Stimulated activated CD4-positive, alpha-beta T cell treated with anti-CD3 and anti-CD28 coated beads, Interleukin-2, amount 100 ng/mL, for 4 hours (primary cell): ENCODE results near the gene IL13RA1.
A peak's percentile ranks its signal among the peaks of the same experiment; 100 is the strongest.
"Not testable (repeated sequence)": the region's sequence is repeated elsewhere in the genome, so short reads cannot be mapped to it uniquely, and the experiment has no call there.

ENCODE experiments used
- DNase-seq: peaks from one replicate; pipeline ENCODE4 v3.0.0-alpha.2; 2020; ENCODE audit warnings: low read depth

The IL13RA1 gene

GRCh38 chrX:118780509-118780908, 53.1 kb downstream of the IL13RA1 start:
- no peak for DNase-seq

- DNase-seq, result no peak
Observed at GRCh38 chrX:118780911-118781310, 53.5 kb downstream of the IL13RA1 start.

DNA sequence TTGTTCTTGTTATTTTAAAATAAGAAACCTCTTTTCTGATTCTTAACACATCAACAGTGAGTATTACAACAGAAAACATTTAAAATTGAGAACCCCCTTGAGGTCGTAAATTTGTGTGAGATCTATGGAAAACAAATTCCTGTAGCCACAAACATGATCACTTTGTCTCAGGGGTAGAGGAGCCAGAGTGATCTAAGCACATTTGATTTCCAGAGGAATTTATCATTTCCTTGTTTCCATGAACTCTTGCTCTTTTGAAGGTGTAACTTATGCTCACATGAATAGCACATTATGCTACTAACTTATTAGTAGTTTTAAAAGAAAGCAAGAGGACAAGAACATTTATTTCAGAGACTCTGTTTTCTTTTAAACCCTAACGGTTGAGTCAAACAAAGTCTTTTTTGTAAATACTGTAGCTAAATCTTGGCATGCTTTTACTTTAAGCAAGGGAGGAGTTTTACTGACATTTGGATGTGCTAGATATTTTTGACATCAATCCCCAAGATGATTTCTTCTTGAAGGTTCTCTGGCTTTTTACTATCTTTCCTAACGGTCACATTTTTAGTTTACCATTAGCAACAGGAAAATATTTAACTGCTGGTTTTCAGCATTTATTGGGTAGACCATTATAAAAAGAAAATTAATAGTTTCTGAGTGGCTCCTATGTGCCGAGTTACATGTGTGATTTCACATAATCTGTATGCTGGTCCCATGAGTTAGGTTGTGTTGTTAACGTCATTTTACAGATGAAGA, 68.3 kb downstream of the IL13RA1 start:
- no peak for DNase-seq

- DNase-seq, result no peak
Observed at GRCh38 chrX:118802857-118803256, 75.5 kb downstream of the IL13RA1 start.

GRCh38 chrX:118807151-118808017, 80.0 kb downstream of the IL13RA1 start:
- DNase-seq, result peak; percentile 6

- not testable (repeated sequence) for DNase-seq
Observed at GRCh38 chrX:118817257-118817656, 89.9 kb downstream of the IL13RA1 start.

- peak; percentile 31 for DNase-seq
Observed at GRCh38 chrX:118823263-118824172, 96.1 kb downstream of the IL13RA1 start, which contains the start of gene ZCCHC12. Gene ZCCHC12 (plus strand): TSS chrX:118823824. CDS start chrX:118825245, 1,421 bp downstream.

GRCh38 chrX:118824173-118824730, 96.8 kb downstream of the IL13RA1 start:
- DNase-seq, result no peak

DNA sequence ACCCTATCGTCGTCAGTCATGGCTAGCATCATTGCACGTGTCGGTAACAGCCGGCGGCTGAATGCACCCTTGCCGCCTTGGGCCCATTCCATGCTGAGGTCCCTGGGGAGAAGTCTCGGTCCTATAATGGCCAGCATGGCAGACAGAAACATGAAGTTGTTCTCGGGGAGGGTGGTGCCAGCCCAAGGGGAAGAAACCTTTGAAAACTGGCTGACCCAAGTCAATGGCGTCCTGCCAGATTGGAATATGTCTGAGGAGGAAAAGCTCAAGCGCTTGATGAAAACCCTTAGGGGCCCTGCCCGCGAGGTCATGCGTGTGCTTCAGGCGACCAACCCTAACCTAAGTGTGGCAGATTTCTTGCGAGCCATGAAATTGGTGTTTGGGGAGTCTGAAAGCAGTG, 97.8 kb downstream of the IL13RA1 start:
- DNase-seq, result no peak

GRCh38 chrX:118839334-118839958, 112.0 kb downstream of the IL13RA1 start:
- peak; percentile 33 for DNase-seq
